A549 treated with GW870086 at 1 μM for 4 hours (cell line): ENCODE measurements around the gene IPO11. TPM values are rescaled to one million over a fixed set of nuclear protein-coding genes. Genes with fewer than 3 reads are reported as not detected.

Experiments used
- total RNA-seq: library from RNA; stranded (reverse); fragments of 200-300 nt; extraction: Qiagen RNA extraction; gene quantifications from 5 replicates; pipeline ENCODE4 v1.2.3, GENCODE V29; 2022; ENCODE audit warnings: low read depth

Gene IPO11
- 15.5 to 17.5 TPM (median 17.1 TPM) in 5 replicates for total RNA-seq

GRCh38 chr5:62412549-62413329 lies at the start of gene IPO11:
IPO11 (plus strand) TSS chr5:62412763; CDS start chr5:62437280, 24,517 bp downstream.

GRCh38 chr5:62403411-62404250 lies 8.9 kb upstream of the IPO11 start, which contains the start of gene DIMT1:
DIMT1 (minus strand) TSS chr5:62403905; CDS start chr5:62403772, 133 bp downstream.

DNA sequence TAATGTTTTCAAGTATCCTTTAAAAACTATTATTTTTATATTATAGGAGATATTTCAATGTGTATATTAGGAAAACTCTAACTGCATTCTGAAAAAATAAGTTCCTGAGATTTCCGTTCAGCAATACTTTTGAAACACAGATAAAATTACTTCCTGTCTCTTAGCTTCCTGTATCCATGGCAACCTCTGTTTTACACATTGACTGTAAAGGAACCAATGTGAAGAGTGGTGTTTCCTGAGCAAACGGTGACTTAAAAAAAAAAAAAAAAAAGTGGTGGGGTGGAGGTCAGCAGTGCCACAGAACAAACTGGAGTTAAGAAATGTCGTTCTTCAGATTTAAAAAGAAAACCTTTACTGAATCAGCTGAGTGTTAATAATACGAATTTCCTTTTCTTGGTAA lies 166.0 kb downstream of the IPO11 start, which contains the start of gene LRRC70:
Gene LRRC70, plus strand, starts transcription at position 280 of the 400 bp plus-strand sequence. CDS start 620 bp downstream, outside the sequence.

Other genes with a start within 250 kb of the IPO11 start
- 26.2 to 41.7 TPM (median 37.0 TPM) in 5 replicates for gene KIF2A, start 106.6 kb upstream of the IPO11 start, total RNA-seq
- 40.6 to 44.9 TPM (median 42.7 TPM) in 5 replicates for gene DIMT1, start 8.9 kb upstream of the IPO11 start, total RNA-seq
- 0.07 to 0.32 TPM (median 0.16 TPM) in 5 replicates for gene LRRC70, start 166.1 kb downstream of the IPO11 start, total RNA-seq